ENCODE results near the gene RNF31. TPM values are rescaled to one million over a fixed set of nuclear protein-coding genes. Genes with fewer than 3 reads are reported as not detected.

RNF31 gene
- total and polyA plus RNA-seq, 2 of the 13 experiments (the other 11 are each of a cell fraction or from before 2014, with no cell fraction given), result 48.2 to 86.8 TPM

DNA sequence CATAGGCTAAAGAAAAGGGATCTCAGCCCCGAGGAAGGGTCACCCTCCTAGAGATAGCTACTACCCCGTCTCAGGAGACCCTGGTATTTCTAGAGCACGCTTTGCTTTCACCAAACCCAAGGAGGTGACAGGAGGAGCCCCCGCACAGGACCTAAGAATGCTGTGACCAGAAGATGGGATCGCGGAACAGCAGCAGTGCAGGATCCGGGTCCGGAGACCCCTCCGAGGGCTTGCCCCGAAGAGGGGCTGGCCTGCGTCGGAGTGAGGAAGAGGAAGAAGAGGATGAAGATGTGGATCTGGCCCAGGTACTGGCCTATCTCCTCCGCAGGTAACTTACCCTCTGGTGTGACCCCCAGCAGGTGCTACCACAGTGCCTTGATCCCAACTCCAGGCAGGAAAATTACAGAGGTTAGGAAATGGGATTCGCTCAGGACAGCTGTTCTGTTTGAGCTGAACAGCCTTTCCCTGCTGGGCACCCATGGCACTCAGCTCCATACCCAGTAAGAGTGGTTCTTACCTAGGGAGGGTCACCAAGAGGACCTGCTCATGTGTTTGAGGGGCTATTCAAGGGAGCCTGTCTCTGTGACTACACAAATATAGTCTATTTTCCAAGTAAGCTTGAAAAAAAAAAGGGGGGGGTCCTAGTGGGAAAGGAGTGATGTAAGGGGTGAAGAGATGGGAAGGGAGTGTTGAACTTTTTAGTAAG is 31.7 kb upstream of the RNF31 start (continued):
- TF ChIP-seq NFATC3 (CRISPR knock-in tag; IDR thresholded peaks at IDR 0.05) (no peak; the same call in 1 of the 2 replicates), ZNF431 (CRISPR knock-in tag; IDR thresholded peaks at IDR 0.05; ENCODE audit: borderline replicate concordance, low read depth) (no peak), KDM2A (CRISPR knock-in tag; IDR thresholded peaks at IDR 0.05; ENCODE audit: borderline replicate concordance, low read depth) (no peak), ZNF138 (CRISPR knock-in tag; IDR thresholded peaks at IDR 0.05; ENCODE audit: low read depth) (no peak), ZNF850 (CRISPR knock-in tag; conservative IDR thresholded peaks at IDR 0.05) (no peak), ZNF24 (IDR thresholded peaks at IDR 0.05) (no peak), ZNF546 (CRISPR knock-in tag; conservative IDR thresholded peaks at IDR 0.05) (0 out of 2 replicates have a peak, but pooled peaks have one; percentile 2), ERF (CRISPR knock-in tag; IDR thresholded peaks at IDR 0.05) (no peak), THAP8 (CRISPR knock-in tag; IDR thresholded peaks at IDR 0.05; ENCODE audit: borderline replicate concordance) (no peak), TEAD2 (CRISPR knock-in tag; IDR thresholded peaks at IDR 0.05) (no peak), ZGPAT (CRISPR knock-in tag; IDR thresholded peaks at IDR 0.05) (no peak), DPF2 (CRISPR knock-in tag; IDR thresholded peaks at IDR 0.05; ENCODE audit: borderline replicate concordance, low read depth) (0 out of 2 replicates have a peak, but pooled peaks have one; percentile 41), ZNF207 (IDR thresholded peaks at IDR 0.05; ENCODE audit: borderline replicate concordance) (no peak), SMAD9 (CRISPR knock-in tag; IDR thresholded peaks at IDR 0.05) (peak; percentile 20; the same call in 1 of the 2 replicates), ZNF260 (CRISPR knock-in tag; IDR thresholded peaks at IDR 0.05; ENCODE audit: borderline replicate concordance, low read depth) (no peak), NPAS2 (CRISPR knock-in tag; IDR thresholded peaks at IDR 0.05; ENCODE audit: borderline replicate concordance) (no peak), SRSF9 (IDR thresholded peaks at IDR 0.05; ENCODE audit: borderline replicate concordance, insufficient read depth, low read depth, low read length, poor library complexity, severe bottlenecking) (no peak), SNAPC2 (CRISPR knock-in tag; IDR thresholded peaks at IDR 0.05) (peak; percentile 30; the same call in 1 of the 2 replicates), ZNF891 (CRISPR knock-in tag; IDR thresholded peaks at IDR 0.05) (peak; percentile 95), ZNF761 (CRISPR knock-in tag; conservative IDR thresholded peaks at IDR 0.05) (no peak), KDM3A (CRISPR knock-in tag; IDR thresholded peaks at IDR 0.05; ENCODE audit: low read depth) (0 out of 2 replicates have a peak, but pooled peaks have one; percentile 26)
- TF ChIP-seq, protein P1, sequence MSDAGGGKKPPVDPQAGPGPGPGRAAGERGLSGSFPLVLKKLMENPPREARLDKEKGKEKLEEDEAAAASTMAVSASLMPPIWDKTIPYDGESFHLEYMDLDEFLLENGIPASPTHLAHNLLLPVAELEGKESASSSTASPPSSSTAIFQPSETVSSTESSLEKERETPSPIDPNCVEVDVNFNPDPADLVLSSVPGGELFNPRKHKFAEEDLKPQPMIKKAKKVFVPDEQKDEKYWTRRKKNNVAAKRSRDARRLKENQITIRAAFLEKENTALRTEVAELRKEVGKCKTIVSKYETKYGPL (CRISPR knock-in tag; IDR thresholded peaks at IDR 0.05), result no peak
- TF ChIP-seq, protein P2, sequence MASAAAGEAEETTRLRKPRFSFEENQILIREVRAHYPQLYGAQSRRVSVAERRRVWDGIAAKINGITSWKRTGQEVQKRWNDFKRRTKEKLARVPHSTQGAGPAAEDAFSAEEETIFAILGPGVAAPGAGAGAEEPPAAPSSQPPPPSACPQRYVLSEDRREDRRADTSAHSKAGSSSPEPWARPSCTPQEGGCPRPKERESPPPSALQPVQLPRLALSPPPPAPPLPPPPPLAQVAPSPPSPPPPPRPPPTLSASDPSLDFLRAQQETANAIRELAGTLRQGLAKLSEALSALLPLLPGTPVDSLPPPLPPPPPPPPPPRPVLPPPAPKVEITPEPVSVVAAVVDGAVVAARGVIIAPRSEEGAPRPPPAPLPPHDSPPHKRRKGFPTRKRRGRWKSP (CRISPR knock-in tag; IDR thresholded peaks at IDR 0.05), result no peak
- TF ChIP-seq, protein P3, sequence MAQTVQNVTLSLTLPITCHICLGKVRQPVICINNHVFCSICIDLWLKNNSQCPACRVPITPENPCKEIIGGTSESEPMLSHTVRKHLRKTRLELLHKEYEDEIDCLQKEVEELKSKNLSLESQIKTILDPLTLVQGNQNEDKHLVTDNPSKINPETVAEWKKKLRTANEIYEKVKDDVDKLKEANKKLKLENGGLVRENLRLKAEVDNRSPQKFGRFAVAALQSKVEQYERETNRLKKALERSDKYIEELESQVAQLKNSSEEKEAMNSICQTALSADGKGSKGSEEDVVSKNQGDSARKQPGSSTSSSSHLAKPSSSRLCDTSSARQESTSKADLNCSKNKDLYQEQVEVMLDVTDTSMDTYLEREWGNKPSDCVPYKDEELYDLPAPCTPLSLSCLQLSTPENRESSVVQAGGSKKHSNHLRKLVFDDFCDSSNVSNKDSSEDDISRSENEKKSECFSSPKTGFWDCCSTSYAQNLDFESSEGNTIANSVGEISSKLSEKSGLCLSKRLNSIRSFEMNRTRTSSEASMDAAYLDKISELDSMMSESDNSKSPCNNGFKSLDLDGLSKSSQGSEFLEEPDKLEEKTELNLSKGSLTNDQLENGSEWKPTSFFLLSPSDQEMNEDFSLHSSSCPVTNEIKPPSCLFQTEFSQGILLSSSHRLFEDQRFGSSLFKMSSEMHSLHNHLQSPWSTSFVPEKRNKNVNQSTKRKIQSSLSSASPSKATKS (CRISPR knock-in tag; IDR thresholded peaks at IDR 0.05), result no peak

Measured in HepG2 (cell line).